ENCODE measurements around the gene DKK3.
A peak's percentile ranks its signal among the peaks of the same experiment; 100 is the strongest.

The DKK3 gene

GRCh38 chr11:11966354-11966741 lies 42.1 kb downstream of the DKK3 start:
- DNase-seq: no peak

GRCh38 chr11:11965656-11966353 lies 42.6 kb downstream of the DKK3 start:
- DNase-seq: no peak

- DNase-seq: no peak
Measured at GRCh38 chr11:11965192-11965591, 43.2 kb downstream of the DKK3 start.

GRCh38 chr11:11964774-11965150 lies 43.7 kb downstream of the DKK3 start:
- DNase-seq: no peak

- no peak for DNase-seq
Measured at GRCh38 chr11:11963842-11964773, 44.3 kb downstream of the DKK3 start.

- DNase-seq: no peak
Measured at GRCh38 chr11:11963067-11963466, 45.4 kb downstream of the DKK3 start.

GRCh38 chr11:11961399-11962028 lies 46.9 kb downstream of the DKK3 start:
- DNase-seq: no peak

- no peak for DNase-seq
Measured at GRCh38 chr11:11960687-11961086, 47.7 kb downstream of the DKK3 start.

- DNase-seq: no peak
Measured at GRCh38 chr11:11959601-11960000, 48.8 kb downstream of the DKK3 start.

- DNase-seq: no peak
Measured at GRCh38 chr11:11958403-11959231, 49.8 kb downstream of the DKK3 start.

- no peak for DNase-seq
Measured at GRCh38 chr11:11956006-11956405, 52.4 kb downstream of the DKK3 start.

GRCh38 chr11:11952036-11952435 lies 56.4 kb downstream of the DKK3 start:
- peak; percentile 20 for DNase-seq

- DNase-seq: no peak
Measured at GRCh38 chr11:11949482-11949881, 58.9 kb downstream of the DKK3 start.

- DNase-seq: no peak
Measured at GRCh38 chr11:11948242-11948947, 60.0 kb downstream of the DKK3 start.

GRCh38 chr11:11947825-11948224 lies 60.6 kb downstream of the DKK3 start:
- no peak for DNase-seq

- DNase-seq: no peak
Measured at GRCh38 chr11:11946878-11947277, 61.5 kb downstream of the DKK3 start.

GRCh38 chr11:11946180-11946579 lies 62.2 kb downstream of the DKK3 start:
- no peak for DNase-seq

GRCh38 chr11:11944444-11944843 lies 64.0 kb downstream of the DKK3 start:
- no peak for DNase-seq

GRCh38 chr11:11942668-11943067 lies 65.8 kb downstream of the DKK3 start:
- no peak for DNase-seq

- DNase-seq: peak; percentile 82
Measured at GRCh38 chr11:11940551-11940950, 67.9 kb downstream of the DKK3 start.

GRCh38 chr11:11937957-11938356 lies 70.5 kb downstream of the DKK3 start:
- no peak for DNase-seq

GRCh38 chr11:11937433-11937832 lies 71.0 kb downstream of the DKK3 start:
- no peak for DNase-seq

All from NCI-H2227 treated with DMSO at 0.1 percent for 48 hours (cell line).